GM12872 (cell line): ENCODE results near the gene SEPSECS.

Source experiments
- CTCF ChIP-seq: IDR thresholded peaks from 3 replicates; pipeline ENCODE4 v1.5.1; 2011; ENCODE audit warnings: low read depth, mild to moderate bottlenecking, low read length, moderate library complexity; ENCODE audit not compliant: insufficient read depth

SEPSECS gene

GRCh38 chr4:25159837-25160713, at the start of gene SEPSECS:
Gene SEPSECS (minus strand): TSS chr4:25160449. CDS start chr4:25160369, 80 bp downstream.
- no peak for TF ChIP-seq CTCF

- TF ChIP-seq CTCF: no peak
These were observed 49.5 kb upstream of the SEPSECS start for GRCh38 chr4:25209702-25210101.

GRCh38 chr4:25207997-25208396, 47.7 kb upstream of the SEPSECS start:
- no peak for TF ChIP-seq CTCF

GRCh38 chr4:25198713-25199112, 38.5 kb upstream of the SEPSECS start:
- no peak for TF ChIP-seq CTCF

- no peak for TF ChIP-seq CTCF
These were observed 30.2 kb upstream of the SEPSECS start for GRCh38 chr4:25190407-25190806.

- no peak for TF ChIP-seq CTCF
These were observed 23.8 kb upstream of the SEPSECS start for GRCh38 chr4:25184056-25184455.

- TF ChIP-seq CTCF: no peak
These were observed 22.7 kb upstream of the SEPSECS start for GRCh38 chr4:25182937-25183336.
